Stimulated activated CD4-positive, alpha-beta T cell treated with anti-CD3 and anti-CD28 coated beads, Interleukin-4, amount 100 ng/mL, for 1 hour (primary cell): ENCODE data around the gene PRKAA1.
"Not testable (repeated sequence)": the region's sequence is repeated elsewhere in the genome, so short reads cannot be mapped to it uniquely, and the experiment has no call there.

Experiments
- DNase-seq: peaks from one replicate; pipeline ENCODE4 v3.0.0-alpha.2; 2020

The PRKAA1 gene

DNA sequence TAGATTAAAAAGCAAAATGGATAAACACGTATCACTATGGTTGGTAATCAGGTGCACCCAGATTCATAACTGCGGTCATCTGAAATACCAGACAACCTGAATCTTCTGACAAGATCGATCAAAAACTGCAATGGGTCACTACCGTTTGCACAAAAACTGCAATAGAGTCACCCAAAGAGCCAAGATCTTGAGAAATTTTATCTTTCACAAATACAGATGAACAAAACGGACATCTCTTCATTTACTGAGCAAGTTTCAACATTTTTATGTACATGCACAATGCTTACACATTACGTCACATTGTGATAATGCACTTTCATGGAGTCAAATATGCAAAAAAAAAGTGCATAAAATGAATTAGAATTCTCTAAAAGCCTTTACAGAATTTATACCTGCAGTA is 18.6 kb downstream of the PRKAA1 start:
- no peak for DNase-seq

DNA sequence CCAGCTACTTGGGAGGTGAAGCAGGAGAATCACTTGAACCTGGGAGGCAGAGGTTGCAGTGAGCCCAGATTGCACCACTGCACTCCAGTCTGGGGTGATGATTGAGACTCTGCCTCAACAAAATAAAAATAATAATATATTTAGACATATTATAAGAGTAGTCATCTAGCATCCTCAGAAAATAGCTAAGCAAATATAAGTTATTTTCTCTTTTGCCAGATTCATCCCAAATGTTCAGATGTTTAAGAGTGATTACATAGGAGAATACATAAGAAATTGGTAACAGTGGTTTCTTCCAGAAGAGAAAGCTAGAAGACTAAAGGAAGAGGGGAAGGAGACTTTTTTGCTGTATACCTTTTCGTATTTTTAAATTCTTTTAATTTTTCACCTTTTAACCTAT is 20.0 kb downstream of the PRKAA1 start:
- no peak for DNase-seq

DNA sequence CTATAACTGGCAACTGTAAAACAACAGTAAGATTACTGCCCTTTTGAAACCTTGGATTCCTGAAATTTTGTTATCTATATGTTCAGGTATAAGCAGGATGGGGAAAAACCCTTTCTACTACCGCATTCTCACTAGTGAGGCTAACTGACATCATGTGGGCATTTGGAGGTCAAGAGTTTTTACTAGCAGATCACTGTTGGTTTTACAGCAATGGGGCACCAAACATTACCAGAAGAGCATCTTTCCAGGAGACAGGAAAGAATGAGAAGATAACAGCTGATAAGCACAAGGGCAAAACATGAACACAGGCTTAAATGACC is 21.6 kb downstream of the PRKAA1 start:
- no peak for DNase-seq

DNA sequence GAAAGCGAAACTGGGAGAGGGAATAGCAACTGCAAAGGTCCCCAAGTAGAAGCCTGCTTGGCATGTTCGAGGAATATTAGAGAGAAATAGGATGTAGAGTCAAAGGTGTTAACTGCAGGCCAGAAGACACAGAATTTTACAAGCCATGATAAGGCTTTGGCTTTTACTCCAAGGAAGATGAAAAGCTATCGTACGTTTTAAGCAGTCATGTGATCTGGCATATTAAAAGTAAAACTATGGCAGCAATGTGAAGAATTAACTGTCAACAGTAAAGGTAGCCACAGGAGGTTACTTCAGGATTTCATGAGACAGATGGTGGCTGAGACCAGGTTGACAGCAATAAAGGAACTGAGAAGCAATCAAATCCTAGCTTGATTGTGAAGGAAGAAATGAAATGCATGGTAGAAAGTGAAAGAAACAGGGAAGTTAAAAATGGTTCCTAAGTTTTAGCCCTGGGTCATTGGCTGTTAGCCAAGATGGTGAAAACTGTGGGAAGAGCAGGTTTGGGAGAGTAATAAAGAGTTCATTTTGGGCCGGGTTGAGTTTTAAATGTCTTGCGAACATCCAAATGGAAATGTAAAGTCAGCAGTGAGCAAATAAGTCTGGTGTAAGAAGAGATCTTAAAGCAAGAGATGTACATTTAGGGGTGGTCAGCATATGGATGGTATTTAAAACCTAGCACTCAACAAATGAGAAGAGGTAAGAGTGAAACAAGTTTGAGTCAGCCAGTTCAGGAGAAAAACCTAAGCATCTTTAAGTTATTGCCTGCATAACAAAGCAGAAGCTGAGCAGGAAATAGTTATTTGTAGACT is 22.1 kb downstream of the PRKAA1 start:
- DNase-seq, result no peak

DNA sequence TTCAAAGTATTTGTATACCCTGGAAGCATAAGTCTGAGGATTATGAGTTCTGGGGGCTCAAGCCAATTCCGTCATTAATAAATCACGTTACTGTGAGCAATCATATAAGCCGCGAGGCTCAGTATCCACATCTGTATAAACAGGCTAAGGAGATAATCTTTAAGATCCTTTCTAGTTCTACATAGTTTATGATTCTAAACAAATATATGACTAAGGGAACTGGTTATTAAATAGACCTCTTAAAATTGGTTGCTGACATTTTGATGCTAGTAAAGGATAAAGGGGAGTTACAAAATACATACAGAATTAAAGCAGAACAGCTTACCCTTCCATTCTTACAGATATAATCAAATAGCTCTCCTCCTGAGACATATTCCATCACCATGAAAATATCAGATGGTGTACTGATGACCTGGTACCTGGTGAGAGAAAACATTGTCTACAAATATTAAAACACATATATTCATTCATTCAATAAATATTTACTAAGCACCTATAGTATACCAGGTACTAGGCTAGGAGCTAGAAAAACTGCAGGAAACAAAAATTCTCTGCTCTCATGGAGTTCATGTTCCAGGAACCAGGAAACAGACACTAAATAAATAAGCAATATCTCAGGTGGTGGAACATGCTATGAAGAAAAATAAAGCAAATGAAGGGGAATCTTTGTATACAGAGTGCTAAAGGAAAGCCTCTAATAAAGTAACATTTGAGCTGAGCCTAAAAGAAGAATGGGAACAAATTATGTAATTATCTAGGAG is 22.9 kb downstream of the PRKAA1 start:
- no peak for DNase-seq

DNA sequence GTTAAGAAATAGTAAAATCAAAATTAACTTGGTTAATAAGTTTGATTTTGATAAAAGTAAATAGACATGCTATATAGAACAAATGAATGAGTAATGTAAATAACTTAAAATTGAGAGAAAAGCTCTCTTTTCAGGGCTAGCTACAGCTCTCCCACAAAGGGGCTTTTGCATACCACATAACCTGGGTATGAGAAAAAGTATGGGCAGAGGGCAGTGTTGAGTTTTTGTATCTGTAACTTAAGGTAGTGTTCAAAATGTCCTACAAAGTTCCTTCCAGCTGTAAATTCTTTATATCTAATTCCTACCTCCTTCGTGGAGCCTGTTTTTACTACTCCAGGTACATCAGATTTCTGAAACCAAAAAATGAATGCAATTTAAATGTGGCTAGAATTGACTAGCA is 23.6 kb downstream of the PRKAA1 start:
- DNase-seq, result no peak

DNA sequence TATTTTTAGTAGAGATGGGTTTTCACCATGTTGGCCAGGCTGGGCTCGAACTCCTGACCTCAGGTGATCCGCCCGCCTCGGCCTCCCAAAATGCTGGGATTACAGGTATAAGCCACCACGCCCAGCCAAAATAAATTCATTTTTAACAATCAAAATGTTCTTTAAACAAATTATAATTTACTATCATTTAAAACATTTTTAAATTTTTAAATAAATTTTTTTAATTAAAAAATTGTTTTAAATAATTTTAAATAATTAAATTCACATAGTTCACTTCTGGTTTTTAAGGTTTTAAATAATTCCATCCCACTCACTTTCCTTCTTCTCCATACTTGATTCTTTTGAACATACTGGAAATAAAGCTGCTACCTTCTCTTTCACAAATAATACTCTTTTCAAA is 27.4 kb downstream of the PRKAA1 start:
- DNase-seq, result no peak

DNA sequence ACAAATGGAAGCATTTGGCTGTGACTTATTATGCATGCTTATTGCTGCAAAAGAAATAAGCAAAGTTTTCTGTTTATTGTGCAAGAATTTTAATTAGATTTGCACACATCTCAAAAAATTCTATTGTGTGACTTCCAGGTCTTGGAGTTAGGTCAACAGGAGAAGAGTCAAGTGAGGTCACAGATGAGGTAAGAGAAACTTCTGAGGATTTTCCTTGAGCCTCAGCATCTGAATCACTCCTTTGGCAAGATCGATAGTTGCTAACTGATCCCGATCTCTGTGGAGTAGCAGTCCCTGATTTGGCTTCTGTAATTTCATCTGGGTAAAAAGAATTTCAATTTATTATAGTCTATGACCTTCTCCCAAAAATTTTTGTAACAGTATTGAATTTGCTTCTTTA is 35.5 kb downstream of the PRKAA1 start:
- no peak for DNase-seq

DNA sequence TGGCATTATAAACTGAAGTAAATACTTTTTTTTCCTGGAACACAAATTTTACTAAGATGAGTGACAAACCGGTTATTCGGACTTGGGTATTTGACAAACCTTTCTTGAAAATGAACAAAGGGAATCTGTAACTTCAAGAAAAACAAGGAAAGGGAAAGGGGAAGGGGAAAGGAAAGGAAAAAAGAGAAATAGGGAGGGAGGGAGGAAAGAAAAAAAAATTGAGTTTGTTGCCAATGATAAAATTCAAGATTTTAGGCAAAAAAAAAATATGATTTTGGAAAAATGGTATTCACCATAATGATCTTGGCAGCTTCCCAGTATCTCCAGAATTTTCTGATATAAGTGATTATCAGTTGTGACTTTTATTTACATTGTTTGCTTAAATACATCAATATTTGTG is 40.8 kb downstream of the PRKAA1 start:
- no peak for DNase-seq

DNA sequence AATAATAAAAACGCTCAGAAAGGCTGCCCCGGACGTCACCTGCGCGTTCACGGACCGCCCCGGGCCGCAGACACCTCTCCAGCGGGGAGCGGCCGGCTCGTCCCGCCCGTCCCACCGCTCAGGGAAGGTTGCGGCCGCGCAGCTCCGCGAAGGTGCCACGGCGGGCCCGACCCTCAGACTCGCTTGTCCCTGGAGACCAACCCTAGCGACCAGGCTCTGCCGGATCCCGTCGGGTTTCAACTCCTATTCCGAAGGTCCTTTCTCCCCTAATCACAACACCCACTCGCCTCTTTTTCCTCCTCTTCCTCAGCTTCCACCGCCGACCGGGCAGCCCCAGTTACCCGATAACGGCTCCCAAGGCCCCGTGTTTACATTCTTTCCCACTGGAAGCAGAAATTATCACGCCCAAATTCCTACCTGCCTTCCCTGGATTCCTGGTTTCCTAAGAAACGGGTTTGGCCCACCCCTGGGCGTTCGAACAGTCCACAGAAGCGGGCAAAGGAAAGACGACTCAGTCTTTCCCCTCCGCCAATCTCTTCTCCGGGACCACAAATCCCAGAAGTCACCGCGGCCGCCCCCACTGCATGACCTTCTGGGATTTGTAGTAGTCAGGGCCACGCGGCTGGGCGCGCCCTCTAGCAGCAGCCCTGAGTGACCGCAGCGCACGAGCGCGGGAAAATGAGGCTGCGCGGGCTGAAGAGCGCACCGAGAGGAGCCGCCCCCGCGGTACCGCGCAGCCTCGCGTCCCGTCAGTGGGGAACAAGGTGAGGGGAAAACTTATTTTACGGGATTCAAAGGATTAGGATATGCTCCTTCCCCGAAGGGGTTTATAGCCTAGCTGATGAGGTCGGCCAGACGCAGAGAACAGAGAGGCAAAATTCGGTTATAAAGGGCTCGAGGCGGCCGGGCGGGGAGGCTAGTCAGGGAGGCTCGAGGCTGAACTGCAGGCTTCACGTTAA is 42.5 kb downstream of the PRKAA1 start, which contains the start of gene TTC33:
Gene TTC33, minus strand, starts transcription at position 555 of the 959 bp plus-strand sequence. CDS start 8,943 bp downstream, outside the sequence.
- peak; percentile 96 for DNase-seq

DNA sequence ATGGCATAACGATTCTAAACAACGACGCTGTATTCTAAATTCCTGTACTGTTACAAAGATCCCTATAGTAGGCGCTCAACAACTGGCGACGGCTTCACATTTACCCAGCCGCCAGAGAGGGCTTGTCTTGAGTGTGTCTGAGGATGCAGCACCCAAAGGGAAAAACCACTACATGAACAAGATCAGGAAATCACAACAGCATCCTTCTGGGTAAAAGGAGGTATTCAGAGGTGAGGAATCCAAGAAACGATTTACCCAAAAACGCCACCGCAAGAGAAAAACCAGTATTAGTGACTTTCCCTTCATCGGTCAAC is 43.1 kb downstream of the PRKAA1 start:
- DNase-seq, result peak; percentile 52

DNA sequence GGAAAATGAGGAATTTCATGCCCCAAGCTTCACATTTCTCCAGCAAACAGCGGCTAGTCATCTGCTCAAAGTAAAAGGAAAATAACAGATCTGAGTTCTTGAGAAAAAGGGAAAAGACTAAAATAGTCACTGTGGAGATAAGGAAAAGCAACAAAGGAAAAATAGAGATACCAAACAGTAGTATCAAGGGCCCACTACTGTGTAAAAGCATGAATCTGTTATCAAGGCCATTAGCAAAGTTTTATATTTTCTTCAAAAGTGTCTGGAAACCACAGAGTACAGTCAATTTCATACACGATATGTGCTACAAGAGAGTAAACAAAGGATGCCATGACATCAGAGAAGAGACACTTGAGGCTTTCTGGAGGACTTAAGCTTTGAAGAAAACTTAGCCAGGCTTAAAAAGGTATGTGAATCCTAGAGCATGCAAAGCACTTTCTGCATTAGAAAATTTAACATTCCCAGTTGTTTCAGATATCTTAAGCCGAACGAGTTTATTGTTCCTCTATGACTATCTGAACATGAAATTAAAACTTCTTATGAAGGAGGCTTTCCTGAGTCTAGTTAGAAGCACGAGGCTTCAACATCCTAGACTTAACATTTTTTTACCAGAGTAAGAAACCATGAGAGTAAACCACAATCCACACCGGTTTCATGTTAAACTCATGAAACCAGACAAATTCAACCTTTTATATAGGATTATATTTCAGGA is 43.6 kb downstream of the PRKAA1 start:
- no peak for DNase-seq

DNA sequence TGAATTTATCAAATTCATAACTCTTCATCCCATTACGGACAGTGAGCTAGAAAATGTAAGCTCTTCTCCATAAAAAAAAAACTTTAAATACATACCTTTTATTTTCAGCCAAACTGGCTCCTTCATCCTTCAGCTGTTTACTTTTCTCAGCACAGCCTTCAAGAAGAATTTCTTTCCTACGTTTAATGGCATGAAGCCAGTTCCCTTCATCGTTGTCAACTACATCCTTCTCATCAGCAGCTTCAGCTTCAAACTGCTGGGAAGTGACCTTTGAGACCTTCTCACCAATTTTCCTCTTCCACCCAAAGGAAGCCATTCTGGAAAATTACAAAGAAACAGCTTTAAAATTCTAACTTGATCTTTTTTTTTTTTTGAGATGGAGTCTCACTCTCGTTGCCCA is 51.5 kb downstream of the PRKAA1 start:
- no peak for DNase-seq

DNA sequence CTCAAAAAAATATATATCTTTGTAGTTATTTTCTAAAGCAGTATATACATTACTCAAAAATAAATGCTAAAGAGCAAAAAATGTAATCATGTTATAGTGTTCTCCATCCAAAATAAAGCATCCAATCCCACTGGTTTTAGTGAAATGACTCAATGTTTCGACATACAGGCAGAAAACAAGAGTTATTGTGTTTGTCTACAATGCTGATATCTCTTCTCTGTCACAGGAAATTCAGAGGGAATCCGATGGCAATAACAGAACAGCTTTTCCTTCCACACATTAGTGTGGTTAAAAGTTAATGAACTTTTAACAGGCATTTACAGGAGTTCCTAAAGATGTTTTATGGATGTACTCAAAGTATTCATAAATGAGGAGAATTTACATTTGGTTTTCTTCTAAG is 54.4 kb downstream of the PRKAA1 start:
- DNase-seq, result no peak

DNA sequence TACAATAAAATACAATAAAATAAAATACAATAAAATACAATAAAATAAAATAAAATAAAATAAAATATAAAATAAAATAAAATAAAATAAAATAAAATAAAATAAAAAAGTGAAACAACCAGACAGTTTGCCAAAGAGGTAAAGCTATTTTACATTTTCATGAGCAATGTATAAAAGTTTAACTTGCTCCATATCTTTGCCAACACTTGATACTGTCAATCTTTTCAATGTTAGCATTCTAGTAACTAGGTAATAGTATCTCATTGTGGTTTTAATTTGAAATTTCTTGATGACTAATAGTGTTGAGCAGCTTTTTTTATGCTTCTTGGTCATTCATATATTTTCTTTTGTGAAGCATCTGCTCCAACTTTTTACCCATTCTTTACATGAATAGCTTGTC is 59.7 kb downstream of the PRKAA1 start:
- no peak for DNase-seq

DNA sequence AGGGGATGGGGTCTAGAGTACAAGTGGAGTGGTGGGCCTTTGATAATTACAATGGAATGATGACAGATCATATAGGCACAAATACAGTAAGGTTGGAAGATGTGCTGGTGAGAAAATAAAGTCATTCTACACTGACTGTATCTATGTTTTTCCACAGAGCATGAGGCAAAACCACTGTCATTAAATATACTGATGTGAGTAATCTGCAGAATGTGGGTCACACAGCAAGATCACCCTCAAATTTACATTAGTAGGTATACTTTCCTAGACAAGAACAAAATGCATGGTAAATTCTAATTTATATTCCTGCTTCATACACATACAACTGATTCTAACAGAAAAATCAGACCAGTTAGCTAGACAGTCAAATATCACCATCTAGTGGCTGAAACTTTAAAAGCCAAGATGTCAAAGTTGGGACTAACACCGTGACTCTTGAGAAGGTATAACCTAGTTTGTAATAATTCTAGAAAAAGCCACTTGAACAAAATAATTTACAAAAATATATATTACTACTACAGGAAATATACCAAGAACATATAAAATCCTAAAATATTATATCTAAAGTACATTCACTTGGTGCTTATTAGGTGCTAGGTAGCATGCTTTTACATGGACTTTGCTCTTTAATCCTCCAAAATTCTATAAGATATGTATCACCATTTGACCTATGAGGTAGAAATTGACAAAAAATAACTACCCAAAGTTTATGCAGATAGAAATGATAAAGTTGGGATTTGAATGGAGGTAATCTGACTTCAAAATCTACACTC is 61.9 kb downstream of the PRKAA1 start:
- no peak for DNase-seq

DNA sequence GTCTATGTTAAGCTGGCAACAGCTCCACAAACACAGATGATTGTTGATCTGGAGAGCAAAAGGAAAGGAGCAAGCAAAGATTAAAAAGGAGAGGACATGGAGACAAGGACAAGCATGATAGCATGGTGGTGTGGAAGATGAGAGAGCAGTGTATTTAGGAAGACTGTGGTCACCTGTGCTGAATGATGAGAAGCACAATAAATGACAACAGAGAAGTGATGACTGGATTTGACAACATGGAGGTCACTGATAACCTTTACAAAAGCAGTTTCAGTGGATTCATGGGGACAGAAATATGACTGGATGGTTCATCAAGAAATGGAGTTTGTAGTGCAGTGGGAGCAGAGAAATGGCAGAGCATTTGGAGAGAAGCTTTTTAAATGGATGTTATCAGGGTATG is 62.6 kb downstream of the PRKAA1 start:
- no peak for DNase-seq

DNA sequence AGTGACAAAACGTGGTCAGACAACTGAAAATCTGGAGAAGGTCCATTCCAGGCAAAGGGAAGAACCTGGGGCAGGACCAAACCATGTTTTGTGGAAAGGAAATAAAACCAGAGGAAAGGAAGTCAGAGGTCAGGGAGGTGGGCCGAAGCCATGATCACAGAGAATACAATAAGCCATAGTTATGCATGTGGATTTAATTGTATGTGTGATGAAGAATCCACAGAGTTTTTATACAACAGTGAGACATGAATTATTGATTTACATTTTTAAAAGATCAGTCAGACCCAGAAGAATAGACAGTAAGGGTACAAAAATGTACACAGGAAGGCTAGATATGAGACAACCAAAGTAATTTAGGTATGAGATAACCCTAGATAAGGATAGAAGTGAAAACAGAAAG is 63.2 kb downstream of the PRKAA1 start:
- DNase-seq, result no peak

DNA sequence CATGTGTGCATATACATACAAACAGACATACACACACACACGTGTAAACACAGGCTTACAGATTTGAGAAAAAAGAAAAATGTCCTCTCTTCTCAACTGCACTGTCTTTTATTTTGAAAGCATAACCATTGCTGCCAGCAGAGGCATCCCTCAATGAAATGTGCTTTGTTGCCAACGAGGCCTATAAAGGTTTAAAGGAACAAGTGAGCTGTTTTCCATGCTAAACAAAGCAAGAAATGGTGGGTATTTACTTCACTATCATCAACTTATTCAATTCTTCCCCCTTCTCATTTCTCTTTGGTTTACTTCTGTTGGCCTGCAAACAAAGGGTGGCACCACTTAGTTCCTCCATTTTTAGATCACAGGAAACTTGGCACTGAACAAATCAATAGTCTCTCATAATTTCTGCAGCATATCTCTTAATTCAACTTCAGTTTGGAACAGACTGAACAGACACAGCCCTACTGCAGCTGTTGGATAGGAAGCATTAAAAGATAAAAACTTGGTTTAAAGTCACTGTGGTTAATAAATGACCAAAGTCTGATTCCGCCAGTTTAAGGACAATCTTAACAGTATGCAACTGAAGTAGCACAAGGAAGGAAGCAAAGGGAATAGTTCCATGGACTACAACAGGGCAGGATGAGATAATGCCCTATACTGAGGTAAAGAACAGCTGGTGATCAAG is 64.2 kb downstream of the PRKAA1 start:
- no peak for DNase-seq

DNA sequence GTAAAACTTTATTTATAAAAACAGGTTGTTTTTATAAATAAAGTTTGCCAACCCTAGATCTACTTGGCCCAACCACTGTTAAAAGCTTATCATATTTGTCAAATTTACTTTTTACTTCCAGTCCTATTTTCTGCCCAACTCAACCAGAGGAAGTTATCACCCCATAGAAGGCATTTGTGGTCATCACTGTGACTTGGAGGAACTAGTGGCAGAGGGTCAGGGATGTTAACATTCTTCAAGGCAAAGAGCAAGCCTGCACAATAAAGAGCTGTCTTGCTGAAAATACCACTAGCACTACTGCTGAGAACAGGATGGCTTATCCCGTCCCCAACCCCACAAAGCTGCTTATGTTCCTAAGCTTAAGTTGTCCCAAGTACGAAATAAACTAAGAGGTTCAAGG is 64.7 kb downstream of the PRKAA1 start:
- no peak for DNase-seq

DNA sequence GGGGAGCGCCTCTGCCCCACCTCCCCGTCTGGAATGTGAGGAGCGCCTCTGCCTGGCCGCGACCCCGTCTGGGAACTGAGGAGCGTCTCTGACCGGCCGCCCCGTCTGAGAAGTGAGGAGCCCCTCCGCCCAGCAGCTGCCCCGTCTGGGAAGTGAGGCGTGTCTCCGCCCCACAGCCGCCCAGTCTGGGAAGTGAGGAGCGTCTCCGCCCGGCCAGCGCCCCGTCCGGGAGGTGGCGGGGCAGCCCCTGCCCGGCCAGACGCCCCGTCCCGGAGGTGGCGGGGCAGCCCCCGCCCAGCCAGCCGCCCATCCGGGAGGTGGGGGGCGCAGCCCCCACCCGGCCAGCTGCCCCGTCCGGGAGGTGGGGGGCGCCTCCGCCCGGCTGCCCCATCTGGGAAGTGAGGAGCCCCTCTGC is 75.7 kb downstream of the PRKAA1 start:
- DNase-seq, result not testable (repeated sequence)
